ENCODE results near the gene TGM2. TPM values are rescaled to one million over a fixed set of nuclear protein-coding genes. Genes with fewer than 3 reads are reported as not detected.

The TGM2 gene
- total and polyA plus RNA-seq, 9 of the 15 experiments (the other 6 are each of a cell fraction or from before 2014, with no cell fraction given) = 5.5 to 78.5 (median 37.6) TPM

DNA sequence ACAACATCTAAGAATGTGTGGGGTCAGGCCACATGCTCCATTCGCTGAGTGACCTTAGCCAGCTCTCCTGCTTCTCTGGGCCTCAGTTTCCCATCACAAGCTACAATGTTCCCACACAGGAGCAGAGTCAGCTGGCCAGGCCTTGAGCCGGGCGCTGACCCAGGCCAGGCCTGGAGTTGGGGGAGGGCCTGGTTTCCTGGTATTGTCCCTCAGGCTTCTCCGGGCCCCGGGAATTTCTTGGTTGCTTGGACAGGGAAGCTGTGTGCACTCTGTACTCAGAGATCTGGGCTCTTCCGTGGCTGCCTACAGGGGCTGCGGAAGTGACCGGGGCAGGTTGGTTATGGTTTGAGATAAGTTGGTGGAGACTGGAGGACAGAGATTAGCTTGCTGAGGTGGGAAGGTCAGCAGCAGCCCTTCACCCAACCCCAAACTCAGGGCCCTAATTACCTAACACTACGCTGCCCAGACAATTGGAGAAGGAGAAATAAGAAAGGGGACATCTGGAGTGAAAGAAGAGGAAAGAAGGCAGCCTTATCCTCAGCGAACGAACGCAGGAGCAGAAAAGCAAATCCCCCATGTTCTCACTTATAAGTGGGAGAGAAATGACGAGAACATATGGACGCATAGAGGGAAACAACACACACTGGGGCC lies 6.2 kb downstream of the TGM2 start:
- DNase-seq (ENCODE audit: extremely low read depth in 1 of 4, low spot score in 3 of 4) = peak; percentile 36 to 94 (median 61)
- H3K79me2 ChIP-seq (ENCODE audit: control insufficient read depth, insufficient read depth, low read length) = peaks cover 43% of the 10 kb centered on the region
- in situ Hi-C loops (cut with MboI) = no loop called here
- no peak overlapping the region; the same call in 1 of the 2 replicates for H3K4me3 ChIP-seq
- 0% methylated on average over 10 of the region's 14 CpGs for WGBS (ENCODE audit: insufficient coverage, low coverage, missing lambda C conversion rate)
- H2AFZ ChIP-seq (ENCODE audit: low read depth, low read length) = peak overlapping the region; percentile 60; the same call in 1 of the 2 replicates
- peak overlapping the region; percentile 63 to 82 for H3K9ac ChIP-seq (ENCODE audit: insufficient read depth in 1 of 2, low read depth in 2 of 2, low read length in 2 of 2)
- peak overlapping the region; percentile 75 for H3K4me2 ChIP-seq (ENCODE audit: insufficient read depth, low read length)
- no peaks in the 10 kb centered on the region for H3K9me1 ChIP-seq (ENCODE audit: control insufficient read depth, insufficient read depth, low read length)
- peak; percentile 97 for FAIRE-seq
- peaks cover 54 to 57% of the 10 kb centered on the region in 2 experiments for H3K4me1 ChIP-seq (replicated peaks in 1 of 2; ENCODE audit: control insufficient read depth in 2 of 2, insufficient read depth in 2 of 2, low read length in 2 of 2)
- no peaks in the 10 kb centered on the region for H3K9me3 ChIP-seq (replicated peaks; ENCODE audit: control insufficient read depth, insufficient read depth, low read depth, low read length)
- ChIA-PET POLR2A (interaction anchor here (0.6 to 1.9 kb wide), 8 partner anchors 7 to 191 kb away, joined by 3 to 5 read pairs (median 3); no protein-coding TSS in a partner anchor), CTCF (ENCODE audit: low intra/inter-chr PET ratio) (no interaction called here)
- H3K27me3 ChIP-seq (ENCODE audit: control insufficient read depth in 2 of 2, insufficient read depth in 2 of 2, low read length in 2 of 2) = no peaks in the 10 kb centered on the region
- peak overlapping the region; percentile 84 for H3K27ac ChIP-seq (ENCODE audit: extremely low read depth, low read depth, low read length)
- H4K20me1 ChIP-seq (replicated peaks; ENCODE audit: control insufficient read depth, insufficient read depth, low read length) = 0 out of 2 replicates have a peak, but pooled peaks cover 5% of the 10 kb centered on the region
- no TSS peak for BruUV-seq (replicated peaks)
- peak; percentile 89 for ATAC-seq
- intact Hi-C loops (cut with micrococcal nuclease) = no loop called here
- peaks cover 66% of the 10 kb centered on the region for H3K36me3 ChIP-seq (ENCODE audit: control insufficient read depth, insufficient read depth, low read length)
- TF ChIP-seq MAZ (CRISPR knock-in tag; conservative IDR thresholded peaks at IDR 0.05 in 1 of 2, IDR thresholded peaks at IDR 0.05 in 1 of 2) = peak in 1 of 2 experiments; percentile 53; a peak in 1 of 4 replicates
- peak; percentile 73; the same call in 1 of the 2 replicates for TF ChIP-seq NFATC3 (IDR thresholded peaks at IDR 0.05)
- TF ChIP-seq NCOR1 (IDR thresholded peaks at IDR 0.05) = peak; percentile 95
- no peak for TF ChIP-seq ZC3H8 (IDR thresholded peaks at IDR 0.05)
- TF ChIP-seq SRSF9 (IDR thresholded peaks at IDR 0.05; ENCODE audit: borderline replicate concordance, low read depth, low read length) = no peak
- TF ChIP-seq CHD1 (IDR thresholded peaks at IDR 0.05; ENCODE audit: low read length) = no peak
- peak; percentile 78 for TF ChIP-seq FOXM1 (IDR thresholded peaks at IDR 0.05; ENCODE audit: low read depth)
- TF ChIP-seq FOXM1 (CRISPR knock-in tag; IDR thresholded peaks at IDR 0.05; ENCODE audit: low read depth) = no peak
- TF ChIP-seq PRDM10 (IDR thresholded peaks at IDR 0.05; ENCODE audit: partially characterized antibody) = peak; percentile 15
- no peak for TF ChIP-seq SLC30A9 (CRISPR knock-in tag; IDR thresholded peaks at IDR 0.05)
- TF ChIP-seq SIN3A (IDR thresholded peaks at IDR 0.05; ENCODE audit: borderline replicate concordance in 2 of 2, control insufficient read depth in 1 of 2, low read depth in 2 of 2, low read length in 2 of 2) = no peak
- no peak for TF ChIP-seq TEAD1 (CRISPR knock-in tag; IDR thresholded peaks at IDR 0.05)
- peak; percentile 85 for TF ChIP-seq RNF2 (IDR thresholded peaks at IDR 0.05)
- no peak for TF ChIP-seq ZFPM2 (CRISPR knock-in tag; IDR thresholded peaks at IDR 0.05)
- TF ChIP-seq, protein P1, sequence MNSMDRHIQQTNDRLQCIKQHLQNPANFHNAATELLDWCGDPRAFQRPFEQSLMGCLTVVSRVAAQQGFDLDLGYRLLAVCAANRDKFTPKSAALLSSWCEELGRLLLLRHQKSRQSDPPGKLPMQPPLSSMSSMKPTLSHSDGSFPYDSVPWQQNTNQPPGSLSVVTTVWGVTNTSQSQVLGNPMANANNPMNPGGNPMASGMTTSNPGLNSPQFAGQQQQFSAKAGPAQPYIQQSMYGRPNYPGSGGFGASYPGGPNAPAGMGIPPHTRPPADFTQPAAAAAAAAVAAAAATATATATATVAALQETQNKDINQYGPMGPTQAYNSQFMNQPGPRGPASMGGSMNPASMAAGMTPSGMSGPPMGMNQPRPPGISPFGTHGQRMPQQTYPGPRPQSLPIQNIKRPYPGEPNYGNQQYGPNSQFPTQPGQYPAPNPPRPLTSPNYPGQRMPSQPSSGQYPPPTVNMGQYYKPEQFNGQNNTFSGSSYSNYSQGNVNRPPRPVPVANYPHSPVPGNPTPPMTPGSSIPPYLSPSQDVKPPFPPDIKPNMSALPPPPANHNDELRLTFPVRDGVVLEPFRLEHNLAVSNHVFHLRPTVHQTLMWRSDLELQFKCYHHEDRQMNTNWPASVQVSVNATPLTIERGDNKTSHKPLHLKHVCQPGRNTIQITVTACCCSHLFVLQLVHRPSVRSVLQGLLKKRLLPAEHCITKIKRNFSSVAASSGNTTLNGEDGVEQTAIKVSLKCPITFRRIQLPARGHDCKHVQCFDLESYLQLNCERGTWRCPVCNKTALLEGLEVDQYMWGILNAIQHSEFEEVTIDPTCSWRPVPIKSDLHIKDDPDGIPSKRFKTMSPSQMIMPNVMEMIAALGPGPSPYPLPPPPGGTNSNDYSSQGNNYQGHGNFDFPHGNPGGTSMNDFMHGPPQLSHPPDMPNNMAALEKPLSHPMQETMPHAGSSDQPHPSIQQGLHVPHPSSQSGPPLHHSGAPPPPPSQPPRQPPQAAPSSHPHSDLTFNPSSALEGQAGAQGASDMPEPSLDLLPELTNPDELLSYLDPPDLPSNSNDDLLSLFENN (IDR thresholded peaks at IDR 0.05; ENCODE audit: low read depth in 2 of 2, low read length in 2 of 2) = peak in 1 of 2 experiments; percentile 88; a peak in 2 of 4 replicates
